Astrocyte of the cerebellum (primary cell): ENCODE measurements around the gene SRA1.

ENCODE experiments used
- DNase-seq: peaks from one replicate; pipeline ENCODE4 v3.0.0-alpha.2; 2011; ENCODE audit warnings: low read depth
- H3K4me3 ChIP-seq: 2 replicates; pipeline ENCODE4 v1.5.1; 2011; ENCODE audit warnings: mild to moderate bottlenecking, low read depth, low read length, moderate library complexity
- CTCF ChIP-seq: IDR thresholded peaks from 2 replicates; pipeline ENCODE4 v1.5.1; 2012; ENCODE audit warnings: low read length, low read depth, moderate library complexity, mild to moderate bottlenecking; ENCODE audit errors: missing control alignments
- in situ Hi-C: cut with HindIII; loops from 2 replicates; pipeline ENCODE4 v1.10.0; 2017; ENCODE audit warnings: low sequenced_read_pairs

Gene SRA1

GRCh38 chr5:140548300-140548688 is 9.0 kb downstream of the SRA1 start:
- TF ChIP-seq CTCF: no peak
- DNase-seq: no peak
- peak overlapping the region; percentile 38 for H3K4me3 ChIP-seq
- in situ Hi-C loops: no loop called here

DNA sequence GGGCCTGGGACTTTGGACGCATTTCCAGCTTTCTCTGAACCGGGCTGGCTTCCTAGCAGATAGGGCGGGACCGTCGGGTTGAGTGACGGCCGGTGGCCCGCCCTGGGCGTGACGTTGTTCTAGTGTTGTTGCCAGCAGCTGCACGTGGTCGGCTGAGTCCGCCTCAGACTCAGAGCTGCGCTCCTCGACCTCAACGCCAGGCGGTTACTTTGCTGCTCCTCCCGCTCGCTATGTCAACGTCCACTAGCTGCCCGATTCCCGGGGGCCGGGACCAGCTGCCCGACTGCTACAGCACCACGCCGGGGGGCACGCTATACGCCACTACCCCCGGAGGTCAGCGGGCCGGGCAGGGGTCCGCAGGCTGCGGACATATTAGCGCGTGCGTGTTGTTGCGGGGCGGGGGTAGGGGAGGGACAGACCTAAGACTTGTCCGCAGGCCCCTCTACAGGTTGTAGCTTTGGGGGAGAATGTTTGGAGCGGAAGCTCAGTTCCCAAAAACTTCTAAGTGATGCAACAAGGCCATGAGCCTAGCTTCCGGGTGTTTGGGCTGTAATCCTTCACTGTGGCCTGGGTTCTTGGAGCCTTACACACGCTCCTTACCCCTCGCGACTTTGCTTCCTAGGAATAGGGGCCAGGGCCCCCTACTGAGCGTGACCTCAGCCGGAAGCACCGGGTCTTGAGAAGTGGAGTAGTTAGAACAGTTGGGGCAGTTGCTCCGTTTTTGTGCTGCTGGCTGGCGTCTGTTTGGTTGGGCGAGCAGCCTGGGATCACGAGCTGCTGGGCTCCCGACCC is 9.6 kb downstream of the SRA1 start, which contains the start of gene EIF4EBP3:
Gene EIF4EBP3 (plus strand): TSS at position 155 of the 792 bp plus-strand sequence. CDS start 76 bp downstream, at position 231.
- in situ Hi-C loops: no loop called here
- peak; percentile 56 for TF ChIP-seq CTCF
- H3K4me3 ChIP-seq: peak within 1 kb of the TSS; percentile 38
- DNase-seq: peak; percentile 93

DNA sequence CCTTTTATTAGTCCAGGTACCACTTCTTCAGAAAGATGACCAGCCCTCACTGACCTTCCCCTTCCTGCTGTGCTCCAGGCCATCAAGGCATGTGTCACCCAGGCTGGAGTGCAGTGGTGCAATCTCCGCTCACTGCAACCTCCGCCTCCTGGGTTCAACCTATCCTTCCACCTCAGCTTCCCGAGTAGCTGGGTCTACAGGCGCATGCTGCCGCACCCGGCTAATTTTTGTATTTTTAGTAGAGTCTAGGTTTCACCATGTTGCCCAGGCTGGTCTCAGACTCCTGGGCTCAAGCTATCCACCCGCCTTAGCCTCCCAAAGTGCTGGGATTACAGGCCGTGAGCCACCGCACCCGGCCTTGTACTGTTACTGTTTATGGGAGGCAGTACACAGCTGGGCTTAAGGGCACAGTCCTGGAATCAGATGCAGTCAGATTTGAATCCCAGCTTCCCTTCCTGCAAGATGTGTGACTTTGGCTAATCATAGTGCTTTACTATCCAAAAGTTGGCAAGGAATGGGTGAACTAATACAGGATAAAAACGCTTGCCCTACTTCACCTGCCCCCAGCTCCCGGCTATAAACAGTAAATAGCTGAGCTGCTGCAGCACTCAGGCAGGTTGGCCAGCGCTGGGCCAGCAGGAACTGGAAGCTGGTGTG is 10.3 kb downstream of the SRA1 start:
- TF ChIP-seq CTCF: no peak

DNA sequence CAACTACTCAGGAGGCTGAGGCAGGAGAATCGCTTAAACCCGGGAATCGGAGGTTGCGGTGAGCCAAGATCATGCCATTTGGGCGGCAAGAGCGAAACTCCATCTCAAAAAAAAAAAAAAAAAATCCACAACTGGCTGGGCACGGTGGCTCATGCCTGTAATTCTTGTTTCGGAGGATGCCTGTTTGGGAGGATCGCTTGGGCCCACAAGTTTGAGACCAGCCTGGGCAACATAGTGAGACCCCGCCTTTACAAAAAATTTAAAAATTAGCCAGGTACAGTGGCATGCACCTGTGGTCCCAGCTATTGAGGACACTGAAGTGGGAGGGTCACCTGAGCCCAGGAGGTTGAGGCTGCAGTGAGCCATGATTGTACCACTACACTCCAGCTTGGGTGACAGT is 11.7 kb downstream of the SRA1 start:
- DNase-seq: no peak
- in situ Hi-C loops: no loop called here
- TF ChIP-seq CTCF: no peak
- H3K4me3 ChIP-seq: no peak overlapping the region

More for the DNA sequence above, 10.3 kb downstream of the SRA1 start:
- H3K4me3 ChIP-seq: no peak overlapping the region
- no peak for DNase-seq
- in situ Hi-C loops: no loop called here

- no peak overlapping the region for H3K4me3 ChIP-seq
- in situ Hi-C loops: loop anchor here (5.0 kb wide), 1 partner anchor 102 kb away; the partner anchor contains the start of genes IK and NDUFA2
- no peak for DNase-seq
- TF ChIP-seq CTCF: no peak
Measured at GRCh38 chr5:140544986-140545385, 12.3 kb downstream of the SRA1 start.

- TF ChIP-seq CTCF: no peak
- DNase-seq: no peak
- H3K4me3 ChIP-seq: no peak overlapping the region
- in situ Hi-C loops: loop anchor here (5.0 kb wide), 1 partner anchor 104 kb away; the partner anchor contains the start of genes IK and NDUFA2
Measured at GRCh38 chr5:140542972-140543371, 14.3 kb downstream of the SRA1 start.
